HG03064 (cell line): ENCODE measurements around the gene GPRC5B.

Source experiments
- ATAC-seq: cut with Tn5 transposase; IDR thresholded peaks from one replicate; pipeline ENCODE4 v1.9.1; 2021; ENCODE audit warnings: low read depth; ENCODE audit not compliant: unreplicated experiment

The GPRC5B gene

DNA sequence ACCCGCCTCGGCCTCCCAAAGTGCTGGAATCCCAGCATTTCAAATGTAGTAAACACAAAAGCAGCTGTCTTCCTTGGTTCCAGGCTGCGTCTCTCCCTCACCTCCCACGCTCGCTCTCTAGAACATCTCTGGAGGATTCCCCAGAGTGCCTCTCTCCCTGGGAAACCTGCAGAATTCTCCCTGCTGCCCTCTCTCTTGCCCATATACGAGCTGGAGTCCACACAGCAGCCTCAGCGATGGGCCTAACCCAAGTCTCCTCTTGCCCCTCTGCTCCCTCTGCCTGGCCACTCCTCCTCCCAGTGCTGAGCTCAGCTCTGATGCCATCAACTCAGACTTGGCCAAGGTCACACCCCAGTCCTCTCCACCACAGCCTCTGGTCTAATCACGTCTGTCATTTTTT is 10.6 kb downstream of the GPRC5B start:
- ATAC-seq = no peak

- ATAC-seq = no peak
Observed at GRCh38 chr16:19872935-19873334, 11.7 kb downstream of the GPRC5B start.

DNA sequence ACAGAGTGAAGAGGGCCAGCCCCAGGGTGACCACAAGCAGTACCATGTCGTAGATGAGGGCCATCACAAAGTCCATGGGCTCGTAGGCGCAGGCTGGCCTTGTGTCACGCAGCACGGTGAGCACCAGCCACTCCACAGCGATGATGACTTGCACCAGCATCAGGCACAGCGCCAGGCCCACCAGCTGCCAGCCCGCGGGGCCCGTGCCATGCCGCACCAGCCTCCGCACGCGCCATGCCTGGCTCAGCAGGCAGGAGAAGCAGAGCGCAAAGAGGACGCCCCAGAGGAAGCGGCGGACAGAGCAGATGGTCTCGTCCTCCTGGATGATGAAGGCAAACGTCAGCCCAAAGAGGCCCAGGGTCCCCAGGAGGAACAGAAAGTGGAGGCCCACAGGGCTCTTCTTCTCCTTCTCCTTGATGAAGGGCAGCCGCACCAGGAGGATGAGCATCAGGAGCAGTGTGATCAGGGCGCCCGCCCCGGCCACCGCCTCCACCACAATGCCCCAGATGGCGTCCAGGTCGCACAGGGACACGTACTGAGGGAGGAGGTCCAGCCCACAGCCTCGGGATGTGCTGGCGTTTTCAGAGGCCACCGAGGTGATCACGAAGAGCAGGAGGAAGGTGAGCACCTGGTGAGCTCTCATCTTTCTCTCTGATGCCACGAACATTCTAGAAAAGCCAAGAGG is 12.3 kb downstream of the GPRC5B start:
- ATAC-seq = no peak

DNA sequence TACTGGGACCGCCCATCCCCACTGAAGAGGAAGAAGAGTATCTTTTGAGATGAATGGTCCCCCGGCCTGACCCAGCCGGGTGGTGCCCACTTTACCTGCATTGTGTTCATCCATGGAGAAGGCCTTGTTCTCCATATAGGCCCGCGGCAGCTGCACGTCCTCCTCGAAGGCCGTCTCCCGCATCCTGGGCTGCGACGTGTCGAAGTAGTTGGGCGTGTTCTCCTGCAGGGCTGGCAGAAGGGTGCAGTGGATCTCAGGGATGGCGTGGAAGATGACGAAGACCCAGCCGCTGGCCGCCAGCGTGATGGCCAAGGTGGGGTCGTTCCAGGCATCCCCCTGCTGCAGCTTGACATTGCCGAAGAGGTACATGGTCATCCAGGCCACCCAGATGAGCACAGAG is 12.9 kb downstream of the GPRC5B start:
- ATAC-seq = no peak

- ATAC-seq = no peak
Observed at GRCh38 chr16:19868421-19868820, 16.2 kb downstream of the GPRC5B start.

DNA sequence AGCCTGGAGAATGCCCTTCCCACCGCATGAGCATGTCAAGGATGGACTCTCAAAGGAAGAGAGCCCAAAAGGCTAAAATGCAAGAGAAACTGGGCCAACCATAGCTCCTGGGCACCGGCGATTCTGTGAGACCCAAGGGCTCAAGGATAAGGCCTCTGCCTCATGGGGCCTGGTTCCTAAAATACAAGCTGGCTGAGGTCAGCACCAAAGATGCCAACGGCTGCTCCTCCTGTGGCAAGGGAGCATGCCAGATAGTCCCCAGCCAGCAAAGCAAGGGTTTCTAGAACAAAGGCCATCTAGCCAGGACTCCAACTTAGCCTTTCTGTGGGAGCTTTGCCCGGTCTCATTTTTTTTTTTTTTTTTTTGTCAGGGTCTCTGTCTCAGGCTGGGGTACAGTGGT is 20.1 kb downstream of the GPRC5B start:
- no peak for ATAC-seq

DNA sequence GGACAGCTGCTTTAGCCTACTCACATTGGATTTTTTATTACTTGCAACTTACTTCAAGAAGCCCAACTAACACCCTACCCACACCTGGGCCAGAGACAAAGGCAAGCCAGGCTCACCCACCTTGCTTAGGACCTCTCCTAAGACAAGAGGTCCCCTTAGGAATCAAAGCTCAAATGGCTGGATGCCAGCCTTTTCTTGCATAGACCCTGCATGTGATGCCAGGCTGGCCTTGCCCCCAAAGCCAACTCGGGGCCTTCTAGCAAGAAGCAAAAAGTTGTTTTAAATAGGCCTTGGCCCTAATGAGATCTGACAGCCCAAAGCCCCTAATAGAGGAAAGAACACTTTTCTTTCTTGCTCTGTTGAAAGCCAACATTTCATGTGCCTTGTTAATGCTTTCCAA is 20.7 kb downstream of the GPRC5B start:
- ATAC-seq = no peak

- no peak for ATAC-seq
Observed at GRCh38 chr16:19861811-19862327, 22.8 kb downstream of the GPRC5B start.

GRCh38 chr16:19861133-19861532 is 23.5 kb downstream of the GPRC5B start:
- ATAC-seq = no peak

DNA sequence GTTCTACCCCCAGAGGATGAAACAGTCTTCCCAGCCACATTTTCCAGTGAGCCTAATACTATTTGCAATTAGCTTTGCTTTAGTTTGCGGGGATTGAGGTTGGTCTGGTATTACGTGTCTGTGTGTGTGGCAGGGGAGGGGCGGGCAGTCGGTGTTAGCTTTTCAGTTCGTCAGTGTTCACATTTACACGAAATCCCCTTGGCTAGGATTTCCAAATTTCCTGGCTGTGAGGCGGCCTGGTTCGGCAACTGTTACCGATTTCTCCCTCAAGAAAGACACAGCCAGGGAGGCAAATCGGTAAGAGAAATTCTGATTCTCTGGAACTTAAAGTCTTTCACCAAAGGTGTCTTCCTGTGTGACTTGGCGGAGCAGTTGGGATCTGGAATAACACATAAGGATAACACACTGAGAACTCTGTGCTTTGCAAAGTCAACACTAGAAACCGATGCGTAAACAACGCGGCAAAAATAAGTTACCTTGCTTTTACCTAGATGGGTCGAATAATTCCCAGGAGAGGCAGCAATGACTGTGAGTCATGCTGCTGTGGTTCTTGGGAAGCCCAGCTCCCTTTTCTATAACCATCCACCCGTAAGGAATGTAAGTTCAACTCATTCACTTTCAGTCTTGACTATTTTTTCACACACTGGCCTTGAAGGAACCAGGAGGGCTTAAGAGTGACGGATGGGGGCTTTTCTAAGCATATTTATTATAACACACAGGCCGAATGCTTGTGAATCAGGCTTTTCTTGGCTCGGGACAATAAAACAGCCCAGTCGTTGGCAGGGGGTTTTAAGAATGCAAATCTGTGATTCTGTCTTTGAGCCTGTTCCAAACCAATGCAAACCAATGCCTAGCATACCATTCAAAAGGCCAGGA is 24.2 kb downstream of the GPRC5B start:
- no peak for ATAC-seq

DNA sequence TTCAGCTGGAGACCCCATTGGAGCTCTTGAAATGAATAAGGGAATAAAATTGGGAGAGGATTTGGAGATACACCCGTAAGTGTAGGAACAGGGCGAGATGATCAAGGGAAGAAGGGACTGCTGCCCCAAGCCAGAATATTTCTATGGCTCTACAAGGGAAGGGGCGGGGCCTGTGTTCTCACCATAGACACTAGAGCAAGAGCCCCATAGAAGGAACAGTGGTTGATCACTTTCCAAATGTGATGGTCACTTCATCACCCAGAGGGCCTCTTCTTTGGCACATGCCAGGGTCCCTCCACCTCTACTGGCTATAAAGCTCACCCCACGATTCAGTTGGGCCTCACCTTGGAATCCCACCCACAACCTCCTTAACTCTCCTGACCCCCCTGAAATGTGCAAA is 25.0 kb downstream of the GPRC5B start:
- no peak for ATAC-seq

- no peak for ATAC-seq
Observed at GRCh38 chr16:19859166-19859565, 25.5 kb downstream of the GPRC5B start.

- ATAC-seq = no peak
Observed at GRCh38 chr16:19858340-19859018, 26.2 kb downstream of the GPRC5B start.

- no peak for ATAC-seq
Observed at GRCh38 chr16:19857593-19858339, 26.9 kb downstream of the GPRC5B start.

DNA sequence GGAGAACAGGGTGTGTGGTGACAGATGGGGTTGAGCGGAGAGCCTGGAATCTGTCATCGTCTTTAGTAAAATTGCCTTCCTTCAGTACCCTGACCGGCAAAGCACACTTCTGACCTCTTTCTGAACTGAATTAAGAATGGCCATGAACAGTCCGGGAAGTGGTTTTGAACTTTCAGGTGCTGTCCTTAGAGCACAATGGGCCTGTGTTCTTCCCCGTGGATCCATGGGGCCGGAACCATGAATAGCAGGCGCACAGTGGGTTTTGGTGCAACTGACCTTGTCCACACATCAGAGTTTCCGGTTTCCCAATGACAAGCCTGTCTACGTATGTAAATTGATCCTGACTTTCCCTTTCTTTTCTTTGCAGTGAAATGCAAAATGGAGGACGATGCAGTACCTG is 28.5 kb downstream of the GPRC5B start:
- no peak for ATAC-seq

DNA sequence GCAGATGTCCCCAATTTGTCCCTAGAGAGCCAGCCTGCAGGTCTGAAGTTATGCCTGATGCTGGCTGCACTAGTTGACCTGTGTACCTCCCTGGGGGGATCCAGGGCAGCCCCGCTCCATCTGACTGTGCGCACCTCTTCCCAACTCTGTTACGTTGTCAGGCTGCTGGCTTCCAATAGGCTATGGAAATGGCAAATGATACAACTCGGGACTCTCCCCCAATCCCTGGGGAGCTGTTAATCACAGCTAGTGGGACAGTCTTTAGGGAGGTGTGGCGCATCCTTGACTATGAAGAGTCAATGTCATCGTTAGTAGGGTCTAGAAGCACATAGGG is 30.1 kb downstream of the GPRC5B start:
- no peak for ATAC-seq

- no peak for ATAC-seq
Observed at GRCh38 chr16:19853742-19854542, 30.7 kb downstream of the GPRC5B start.

DNA sequence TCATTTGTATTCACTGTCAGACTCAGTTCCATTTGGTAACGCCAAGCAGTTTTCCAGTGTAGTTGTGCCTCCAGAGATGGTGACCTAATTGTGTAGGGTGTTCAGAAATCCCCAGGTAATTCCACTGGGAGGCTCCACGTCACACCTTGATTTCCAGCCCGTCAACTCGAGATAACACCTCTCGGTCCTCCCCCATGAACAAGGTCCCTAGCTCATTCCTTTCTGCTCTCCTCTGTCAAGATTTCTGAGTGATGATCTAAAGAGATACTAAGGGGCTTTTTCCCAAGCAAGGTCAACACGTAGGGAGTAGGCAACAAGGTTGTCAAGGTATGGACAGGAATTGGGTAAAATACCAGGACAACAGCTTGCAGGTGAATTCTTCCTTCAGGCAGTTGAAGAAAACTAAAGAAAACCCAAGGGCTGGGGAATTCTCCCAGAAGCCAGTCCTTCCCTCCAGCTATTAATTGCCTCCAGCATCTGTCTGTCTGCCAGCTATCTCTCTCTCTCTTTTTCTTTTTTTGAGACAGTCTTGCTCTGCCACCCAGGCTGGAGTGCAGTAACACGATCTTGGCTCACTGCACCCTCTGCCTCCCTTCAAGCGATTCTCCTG is 31.4 kb downstream of the GPRC5B start:
- no peak for ATAC-seq

- no peak for ATAC-seq
Observed at GRCh38 chr16:19851476-19851875, 33.2 kb downstream of the GPRC5B start.
